ENCODE results near the gene CNBP.
A peak's percentile ranks its signal among the peaks of the same experiment; 100 is the strongest.
"Not testable (repeated sequence)": the region's sequence is repeated elsewhere in the genome, so short reads cannot be mapped to it uniquely, and the experiment has no call there.

The CNBP gene

GRCh38 chr3:129183569-129184395 is at the start of gene CNBP:
CNBP (minus strand) TSS chr3:129183896; CDS start chr3:129171757, 12,139 bp downstream.
- peak within 1 kb of the TSS; percentile 93 for H3K4me3 Mint-ChIP-seq
- no peaks in the 10 kb centered on the region for H3K27me3 Mint-ChIP-seq (ENCODE audit: low read depth)
- no peaks in the 10 kb centered on the region for H3K9me3 Mint-ChIP-seq
- H3K4me1 Mint-ChIP-seq (ENCODE audit: low read depth) = peaks cover 29% of the 10 kb centered on the region
- peaks cover 32% of the 10 kb centered on the region for H3K36me3 Mint-ChIP-seq (ENCODE audit: low read depth)
- peak within 1 kb of the TSS; percentile 94 for H3K27ac Mint-ChIP-seq

GRCh38 chr3:129231331-129232119 is 47.8 kb upstream of the CNBP start:
- peak overlapping the region; percentile 44 for H3K4me3 Mint-ChIP-seq
- H3K27me3 Mint-ChIP-seq (ENCODE audit: low read depth) = no peaks in the 10 kb centered on the region
- peak overlapping the region; percentile 77 for H3K27ac Mint-ChIP-seq
- peaks cover 57% of the 10 kb centered on the region for H3K4me1 Mint-ChIP-seq (ENCODE audit: low read depth)
- H3K9me3 Mint-ChIP-seq = no peaks in the 10 kb centered on the region
- peaks cover 5% of the 10 kb centered on the region for H3K36me3 Mint-ChIP-seq (ENCODE audit: low read depth)

GRCh38 chr3:129230311-129231019 is 46.8 kb upstream of the CNBP start:
- peaks cover 5% of the 10 kb centered on the region for H3K36me3 Mint-ChIP-seq (ENCODE audit: low read depth)
- H3K27ac Mint-ChIP-seq = peak overlapping the region; percentile 89
- peak overlapping the region; percentile 58 for H3K4me3 Mint-ChIP-seq
- H3K4me1 Mint-ChIP-seq (ENCODE audit: low read depth) = peaks cover 58% of the 10 kb centered on the region
- no peaks in the 10 kb centered on the region for H3K9me3 Mint-ChIP-seq
- H3K27me3 Mint-ChIP-seq (ENCODE audit: low read depth) = no peaks in the 10 kb centered on the region

GRCh38 chr3:129228891-129229585 is 45.3 kb upstream of the CNBP start:
- Mint-ChIP-seq H3K27ac (peak overlapping the region; percentile 89), H3K4me3 (peak overlapping the region; percentile 3), H3K27me3 (ENCODE audit: low read depth) (no peaks in the 10 kb centered on the region), H3K4me1 (ENCODE audit: low read depth) (peaks cover 58% of the 10 kb centered on the region), H3K36me3 (ENCODE audit: low read depth) (peaks cover 5% of the 10 kb centered on the region), H3K9me3 (no peaks in the 10 kb centered on the region)

- no peaks in the 10 kb centered on the region for H3K9me3 Mint-ChIP-seq
- H3K4me1 Mint-ChIP-seq (ENCODE audit: low read depth) = peaks cover 45% of the 10 kb centered on the region
These were observed 42.7 kb upstream of the CNBP start for GRCh38 chr3:129226374-129226773.

GRCh38 chr3:129224984-129225393 is 41.3 kb upstream of the CNBP start:
- peak overlapping the region; percentile 65 for H3K4me3 Mint-ChIP-seq
- peak overlapping the region; percentile 64 for H3K27ac Mint-ChIP-seq
- H3K9me3 Mint-ChIP-seq = no peaks in the 10 kb centered on the region
- no peaks in the 10 kb centered on the region for H3K27me3 Mint-ChIP-seq (ENCODE audit: low read depth)
- H3K4me1 Mint-ChIP-seq (ENCODE audit: low read depth) = peaks cover 36% of the 10 kb centered on the region
- peaks cover 2% of the 10 kb centered on the region for H3K36me3 Mint-ChIP-seq (ENCODE audit: low read depth)

More at GRCh38 chr3:129226374-129226773, 42.7 kb upstream of the CNBP start:
- Mint-ChIP-seq H3K27me3 (ENCODE audit: low read depth) (no peaks in the 10 kb centered on the region), H3K4me3 (no peak overlapping the region), H3K27ac (peak overlapping the region; percentile 24), H3K36me3 (ENCODE audit: low read depth) (peaks cover 2% of the 10 kb centered on the region)

- H3K4me3 Mint-ChIP-seq; H3K27ac Mint-ChIP-seq; H3K9me3 Mint-ChIP-seq; H3K36me3 Mint-ChIP-seq (ENCODE audit: low read depth); H3K27me3 Mint-ChIP-seq (ENCODE audit: low read depth): not testable (repeated sequence)
- H3K4me1 Mint-ChIP-seq (ENCODE audit: low read depth) = peaks cover 31% of the 10 kb centered on the region
These were observed 40.7 kb upstream of the CNBP start for GRCh38 chr3:129224387-129224786.

GRCh38 chr3:129218742-129219141 is 35.0 kb upstream of the CNBP start:
- Mint-ChIP-seq H3K27me3 (ENCODE audit: low read depth) (peaks cover 6% of the 10 kb centered on the region), H3K4me3 (no peak overlapping the region), H3K36me3 (ENCODE audit: low read depth) (no peaks in the 10 kb centered on the region), H3K4me1 (ENCODE audit: low read depth) (no peaks in the 10 kb centered on the region), H3K27ac (no peak overlapping the region), H3K9me3 (no peaks in the 10 kb centered on the region)

GRCh38 chr3:129213238-129213637 is 29.5 kb upstream of the CNBP start:
- H3K27ac Mint-ChIP-seq = no peak overlapping the region
- H3K4me3 Mint-ChIP-seq = no peak overlapping the region
- H3K36me3 Mint-ChIP-seq (ENCODE audit: low read depth) = no peaks in the 10 kb centered on the region
- H3K27me3 Mint-ChIP-seq (ENCODE audit: low read depth) = peaks cover 6% of the 10 kb centered on the region
- no peaks in the 10 kb centered on the region for H3K4me1 Mint-ChIP-seq (ENCODE audit: low read depth)
- H3K9me3 Mint-ChIP-seq = no peaks in the 10 kb centered on the region

- H3K4me3 Mint-ChIP-seq = no peak overlapping the region
These were observed 28.1 kb upstream of the CNBP start for GRCh38 chr3:129211772-129212171.

GRCh38 chr3:129211345-129211744 is 27.6 kb upstream of the CNBP start:
- Mint-ChIP-seq H3K4me1 (ENCODE audit: low read depth) (no peaks in the 10 kb centered on the region), H3K27ac (no peak overlapping the region), H3K27me3 (ENCODE audit: low read depth) (peaks cover 6% of the 10 kb centered on the region), H3K36me3 (ENCODE audit: low read depth) (no peaks in the 10 kb centered on the region), H3K4me3 (no peak overlapping the region), H3K9me3 (no peaks in the 10 kb centered on the region)

More at GRCh38 chr3:129211772-129212171, 28.1 kb upstream of the CNBP start:
- no peaks in the 10 kb centered on the region for H3K4me1 Mint-ChIP-seq (ENCODE audit: low read depth)
- peaks cover 6% of the 10 kb centered on the region for H3K27me3 Mint-ChIP-seq (ENCODE audit: low read depth)
- H3K27ac Mint-ChIP-seq = no peak overlapping the region
- H3K9me3 Mint-ChIP-seq = no peaks in the 10 kb centered on the region
- H3K36me3 Mint-ChIP-seq (ENCODE audit: low read depth) = no peaks in the 10 kb centered on the region

- Mint-ChIP-seq H3K4me3 (no peak overlapping the region), H3K27me3 (ENCODE audit: low read depth) (peaks cover 6% of the 10 kb centered on the region), H3K27ac (no peak overlapping the region), H3K4me1 (ENCODE audit: low read depth) (no peaks in the 10 kb centered on the region), H3K36me3 (ENCODE audit: low read depth) (no peaks in the 10 kb centered on the region), H3K9me3 (no peaks in the 10 kb centered on the region)
These were observed 23.8 kb upstream of the CNBP start for GRCh38 chr3:129207479-129207878.

- H3K27ac Mint-ChIP-seq = no peak overlapping the region
- no peak overlapping the region for H3K4me3 Mint-ChIP-seq
- H3K36me3 Mint-ChIP-seq (ENCODE audit: low read depth) = no peaks in the 10 kb centered on the region
These were observed 21.6 kb upstream of the CNBP start for GRCh38 chr3:129205109-129205832.

More at GRCh38 chr3:129205109-129205832, 21.6 kb upstream of the CNBP start:
- Mint-ChIP-seq H3K4me1 (ENCODE audit: low read depth) (no peaks in the 10 kb centered on the region), H3K27me3 (ENCODE audit: low read depth) (peaks cover 4% of the 10 kb centered on the region), H3K9me3 (no peaks in the 10 kb centered on the region)
